ENCODE data around the gene NEK11.
A peak's percentile ranks its signal among the peaks of the same experiment; 100 is the strongest.

NEK11 gene

DNA sequence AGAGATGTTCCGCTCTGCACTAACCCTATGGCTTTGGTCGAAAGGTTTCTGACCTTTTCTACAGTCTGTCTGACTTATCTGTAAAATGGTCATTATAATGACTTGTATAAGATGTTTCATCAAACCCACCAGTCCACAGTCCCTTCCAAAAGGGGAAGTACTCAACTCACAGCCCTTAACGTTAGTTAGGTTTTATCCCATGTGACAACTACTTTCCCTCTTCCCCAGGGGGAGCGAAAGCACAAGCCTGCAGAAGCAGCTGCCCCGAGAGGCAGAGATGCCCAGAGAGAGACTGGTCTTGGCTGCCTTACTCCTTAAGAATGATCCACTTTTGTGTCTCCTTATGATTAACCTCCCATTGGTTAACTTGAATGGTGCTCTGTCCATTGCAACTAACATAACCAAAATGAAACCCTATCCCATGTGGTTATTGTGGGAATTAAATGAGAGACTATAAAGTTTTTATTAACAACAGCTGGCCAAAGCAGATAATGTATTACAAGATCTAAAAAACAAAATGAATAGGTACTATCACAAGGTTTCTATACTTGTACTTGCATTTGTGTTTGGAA lies 6.5 kb upstream of the NEK11 start:
- Histone ChIP-seq H3K36me3 (ENCODE audit: control insufficient read depth, insufficient read depth, low read length) (no peaks in the 10 kb centered on the region), H3K27ac (no peak overlapping the region), H2AFZ (no peak overlapping the region), H3K4me1 (peaks cover 19% of the 10 kb centered on the region), H3K9ac (no peak overlapping the region), H3K27me3 (ENCODE audit: control insufficient read depth, insufficient read depth, low read length) (no peaks in the 10 kb centered on the region), H3K79me2 (peaks cover 18% of the 10 kb centered on the region), H3K9me3 (ENCODE audit: control insufficient read depth, low read length) (no peaks in the 10 kb centered on the region), H3K4me3 (ENCODE audit: low read depth, low read length) (no peak overlapping the region), H3K4me2 (ENCODE audit: low read length) (no peak overlapping the region)
- TF ChIP-seq, protein P1, sequence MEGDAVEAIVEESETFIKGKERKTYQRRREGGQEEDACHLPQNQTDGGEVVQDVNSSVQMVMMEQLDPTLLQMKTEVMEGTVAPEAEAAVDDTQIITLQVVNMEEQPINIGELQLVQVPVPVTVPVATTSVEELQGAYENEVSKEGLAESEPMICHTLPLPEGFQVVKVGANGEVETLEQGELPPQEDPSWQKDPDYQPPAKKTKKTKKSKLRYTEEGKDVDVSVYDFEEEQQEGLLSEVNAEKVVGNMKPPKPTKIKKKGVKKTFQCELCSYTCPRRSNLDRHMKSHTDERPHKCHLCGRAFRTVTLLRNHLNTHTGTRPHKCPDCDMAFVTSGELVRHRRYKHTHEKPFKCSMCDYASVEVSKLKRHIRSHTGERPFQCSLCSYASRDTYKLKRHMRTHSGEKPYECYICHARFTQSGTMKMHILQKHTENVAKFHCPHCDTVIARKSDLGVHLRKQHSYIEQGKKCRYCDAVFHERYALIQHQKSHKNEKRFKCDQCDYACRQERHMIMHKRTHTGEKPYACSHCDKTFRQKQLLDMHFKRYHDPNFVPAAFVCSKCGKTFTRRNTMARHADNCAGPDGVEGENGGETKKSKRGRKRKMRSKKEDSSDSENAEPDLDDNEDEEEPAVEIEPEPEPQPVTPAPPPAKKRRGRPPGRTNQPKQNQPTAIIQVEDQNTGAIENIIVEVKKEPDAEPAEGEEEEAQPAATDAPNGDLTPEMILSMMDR (IDR thresholded peaks at IDR 0.05), result no peak

DNA sequence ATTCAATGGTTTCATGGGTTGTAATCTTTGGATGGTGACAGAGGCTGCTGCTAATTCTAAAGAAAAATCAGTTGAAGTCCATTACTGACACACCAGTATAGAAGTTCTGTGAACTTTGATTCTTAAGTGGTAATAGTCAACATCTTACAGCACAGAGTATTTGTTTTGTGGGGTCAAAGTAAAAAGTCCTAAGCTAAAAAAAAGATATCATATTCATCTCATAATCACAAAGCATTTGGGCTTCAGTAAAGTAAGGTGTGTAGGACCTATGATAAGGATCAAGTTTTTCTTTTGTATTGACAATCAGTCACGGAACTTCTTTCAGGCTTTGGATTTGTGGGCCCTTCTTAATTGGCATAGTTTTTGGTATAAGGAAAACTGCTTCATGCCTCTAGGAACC lies 1.1 kb upstream of the NEK11 start:
- H3K27me3 ChIP-seq (ENCODE audit: control insufficient read depth, insufficient read depth, low read length), result no peaks in the 10 kb centered on the region
- H3K4me1 ChIP-seq, result peaks cover 21% of the 10 kb centered on the region
- H3K9ac ChIP-seq, result no peak overlapping the region
- peak overlapping the region; percentile 81 for H3K4me3 ChIP-seq (ENCODE audit: low read depth, low read length)
- no peaks in the 10 kb centered on the region for H3K9me3 ChIP-seq (ENCODE audit: control insufficient read depth, low read length)
- H3K36me3 ChIP-seq (ENCODE audit: control insufficient read depth, insufficient read depth, low read length), result no peaks in the 10 kb centered on the region
- no peak overlapping the region for H2AFZ ChIP-seq
- TF ChIP-seq, protein P1 (IDR thresholded peaks at IDR 0.05), result no peak
- H3K79me2 ChIP-seq, result peaks cover 20% of the 10 kb centered on the region
- H3K4me2 ChIP-seq (ENCODE audit: low read length), result peak overlapping the region; percentile 73
- H3K27ac ChIP-seq, result no peak overlapping the region

DNA sequence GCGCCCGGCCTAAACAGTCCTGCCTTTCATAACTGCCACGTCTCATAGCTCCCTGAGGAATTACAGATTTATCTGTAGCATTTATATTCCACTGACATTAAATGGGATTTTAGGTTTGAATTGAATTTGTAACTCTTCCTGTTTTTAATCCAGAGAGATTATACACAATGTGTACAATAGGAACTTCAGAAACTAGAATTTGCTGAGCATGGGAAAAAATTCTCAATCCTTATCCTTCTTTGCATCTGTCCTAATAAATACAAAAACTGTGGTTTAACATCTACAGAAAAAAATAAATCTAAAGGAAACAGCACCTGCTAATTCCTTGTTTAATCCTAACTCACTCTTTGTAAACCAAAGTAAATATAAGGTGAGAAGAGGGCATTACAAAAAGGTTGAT lies 2.2 kb downstream of the NEK11 start:
- no peaks in the 10 kb centered on the region for H3K36me3 ChIP-seq (ENCODE audit: control insufficient read depth, insufficient read depth, low read length)
- no peak overlapping the region for H3K4me2 ChIP-seq (ENCODE audit: low read length)
- no peaks in the 10 kb centered on the region for H3K9me3 ChIP-seq (ENCODE audit: control insufficient read depth, low read length)
- H3K9ac ChIP-seq, result no peak overlapping the region
- H3K4me3 ChIP-seq (ENCODE audit: low read depth, low read length), result no peak overlapping the region
- H3K27me3 ChIP-seq (ENCODE audit: control insufficient read depth, insufficient read depth, low read length), result no peaks in the 10 kb centered on the region
- H3K79me2 ChIP-seq, result peaks cover 11% of the 10 kb centered on the region
- H3K4me1 ChIP-seq, result peaks cover 9% of the 10 kb centered on the region
- H2AFZ ChIP-seq, result no peak overlapping the region
- TF ChIP-seq, protein P1 (IDR thresholded peaks at IDR 0.05), result no peak
- H3K27ac ChIP-seq, result no peak overlapping the region

DNA sequence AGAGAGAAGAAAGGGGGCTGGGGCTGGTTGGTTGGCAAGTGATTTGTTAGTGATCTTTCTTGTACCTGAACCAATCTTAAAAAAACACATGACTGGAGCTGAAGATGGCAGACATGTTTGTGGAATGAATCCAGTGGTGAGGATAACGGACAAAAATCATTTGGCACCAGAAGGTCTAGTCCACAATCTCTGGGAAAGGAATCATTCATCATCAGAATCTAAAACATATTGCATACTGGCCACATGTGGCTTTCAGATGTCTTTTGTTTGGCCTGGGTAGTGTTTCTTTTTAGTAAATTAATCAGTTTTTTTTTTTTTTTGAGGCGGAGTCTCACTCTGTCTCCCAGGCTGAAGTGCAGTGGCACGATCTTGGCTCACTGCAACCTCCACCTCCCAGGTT lies 5.0 kb downstream of the NEK11 start:
- no peaks in the 10 kb centered on the region for H3K79me2 ChIP-seq
- H2AFZ ChIP-seq, result no peak overlapping the region
- TF ChIP-seq, protein P1 (IDR thresholded peaks at IDR 0.05), result no peak
- H3K9ac ChIP-seq, result no peak overlapping the region
- no peaks in the 10 kb centered on the region for H3K27me3 ChIP-seq (ENCODE audit: control insufficient read depth, insufficient read depth, low read length)
- H3K27ac ChIP-seq, result no peak overlapping the region
- H3K36me3 ChIP-seq (ENCODE audit: control insufficient read depth, insufficient read depth, low read length), result no peaks in the 10 kb centered on the region
- H3K4me1 ChIP-seq, result no peaks in the 10 kb centered on the region
- H3K4me3 ChIP-seq (ENCODE audit: low read depth, low read length), result no peak overlapping the region
- H3K4me2 ChIP-seq (ENCODE audit: low read length), result no peak overlapping the region
- H3K9me3 ChIP-seq (ENCODE audit: control insufficient read depth, low read length), result no peaks in the 10 kb centered on the region

DNA sequence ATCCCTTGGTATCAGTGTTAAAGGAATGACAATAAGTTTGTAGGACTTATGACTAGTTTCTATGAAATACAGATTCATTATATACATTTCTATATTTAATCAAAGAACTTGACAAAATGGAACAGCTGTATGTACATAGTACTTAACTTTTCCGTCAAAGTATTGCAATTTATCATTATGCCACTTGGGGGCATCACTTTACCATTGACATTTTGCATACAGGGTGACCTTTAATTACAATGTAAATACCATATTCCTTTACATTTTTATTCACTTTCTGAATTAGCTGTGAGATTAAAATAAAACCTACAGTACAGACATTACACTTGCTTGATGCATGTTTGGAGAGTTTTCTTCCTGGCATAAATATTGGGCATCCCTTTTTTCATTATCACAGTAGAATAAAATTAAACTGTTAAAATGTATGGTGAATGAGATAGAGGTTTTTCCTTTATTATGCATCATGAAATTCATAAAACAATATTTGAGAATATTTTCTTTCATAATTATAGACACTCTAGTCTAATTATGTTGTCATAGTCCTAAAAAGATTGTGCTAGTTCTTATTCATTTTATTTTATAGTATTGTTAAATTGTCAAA lies 6.9 kb downstream of the NEK11 start:
- Histone ChIP-seq H3K27ac (no peak overlapping the region), H2AFZ (no peak overlapping the region), H3K79me2 (no peaks in the 10 kb centered on the region), H3K9ac (no peak overlapping the region), H3K4me1 (no peaks in the 10 kb centered on the region), H3K4me2 (ENCODE audit: low read length) (no peak overlapping the region), H3K9me3 (ENCODE audit: control insufficient read depth, low read length) (no peaks in the 10 kb centered on the region), H3K4me3 (ENCODE audit: low read depth, low read length) (no peak overlapping the region), H3K36me3 (ENCODE audit: control insufficient read depth, insufficient read depth, low read length) (no peaks in the 10 kb centered on the region), H3K27me3 (ENCODE audit: control insufficient read depth, insufficient read depth, low read length) (no peaks in the 10 kb centered on the region)
- TF ChIP-seq, protein P1 (IDR thresholded peaks at IDR 0.05), result peak; percentile 45
